Osteoblast (primary cell): Measurements from ENCODE around the gene PEX7. TPM values are rescaled to one million over a fixed set of nuclear protein-coding genes. Genes with fewer than 3 reads are reported as not detected.

Experiments used
- DNase-seq: peaks from one replicate; pipeline ENCODE4 v3.0.0; 2011; ENCODE audit warnings: low spot score, mixed read lengths; ENCODE audit not compliant: insufficient read length; ENCODE audit errors: missing footprints
- H2AFZ ChIP-seq: 2 replicates; pipeline ENCODE4 v1.6.0; 2011; ENCODE audit warnings: mild to moderate bottlenecking, low read length
- H3K27ac ChIP-seq: 2 replicates; pipeline ENCODE4 v1.5.1; 2011; ENCODE audit warnings: mild to moderate bottlenecking, low read depth, low read length, moderate library complexity
- H3K27me3 ChIP-seq: 2 replicates; pipeline ENCODE4 v1.6.0; 2012; ENCODE audit warnings: mild to moderate bottlenecking, control low read depth, inconsistent platforms, low read length, moderate library complexity; ENCODE audit not compliant: insufficient read depth
- H3K36me3 ChIP-seq: 2 replicates; pipeline ENCODE4 v1.5.1; 2011; ENCODE audit warnings: mild to moderate bottlenecking, low read length, control low read depth, moderate library complexity; ENCODE audit not compliant: insufficient read depth
- H3K4me1 ChIP-seq: 2 replicates; pipeline ENCODE4 v1.5.1; 2011; ENCODE audit warnings: mild to moderate bottlenecking, low read length, control low read depth, moderate library complexity; ENCODE audit not compliant: insufficient read depth
- H3K4me2 ChIP-seq: 2 replicates; pipeline ENCODE4 v1.6.0; 2011; ENCODE audit warnings: mild to moderate bottlenecking, low read length; ENCODE audit not compliant: insufficient read depth
- H3K4me3 ChIP-seq: fragments of 200-600 bp; sonication (generic); 3 replicates; pipeline ENCODE4 v1.5.1; 2012; ENCODE audit warnings: mild to moderate bottlenecking, low read length, inconsistent platforms; ENCODE audit not compliant: insufficient read depth
- H3K79me2 ChIP-seq: 2 replicates; pipeline ENCODE4 v1.6.0; 2012; ENCODE audit warnings: mild to moderate bottlenecking, low read length, control low read depth, inconsistent platforms; ENCODE audit not compliant: insufficient read depth
- H3K9me3 ChIP-seq: 2 replicates; pipeline ENCODE4 v1.5.1; 2011; ENCODE audit warnings: low read depth, low read length, control low read depth
- H4K20me1 ChIP-seq: 2 replicates; pipeline ENCODE4 v1.6.0; 2012; ENCODE audit warnings: mild to moderate bottlenecking, low read length, control low read depth; ENCODE audit not compliant: insufficient read depth
- CTCF ChIP-seq: IDR thresholded peaks from 2 replicates; pipeline ENCODE4 v1.5.1; 2011; ENCODE audit warnings: mild to moderate bottlenecking, low read depth, low read length, moderate library complexity; ENCODE audit errors: extremely low read depth
- total RNA-seq: library from RNA; depleted of rRNA; stranded (reverse); fragments of >200 nt; gene quantifications from 2 replicates; pipeline ENCODE4 v1.2.3, GENCODE V29; 2012

PEX7 gene
- total RNA-seq, 1 donor = 5.4 TPM

GRCh38 chr6:136795386-136795785 is 27.0 kb upstream of the PEX7 start:
- H3K27ac ChIP-seq = no peak overlapping the region
- peak overlapping the region; percentile 12 for H2AFZ ChIP-seq
- no peaks in the 10 kb centered on the region for H3K27me3 ChIP-seq
- no peak for DNase-seq
- no peak overlapping the region for H3K4me2 ChIP-seq
- peaks cover 23% of the 10 kb centered on the region for H3K79me2 ChIP-seq
- H3K36me3 ChIP-seq = no peaks in the 10 kb centered on the region
- peaks cover 8% of the 10 kb centered on the region for H3K4me1 ChIP-seq
- no peak for TF ChIP-seq CTCF
- H3K4me3 ChIP-seq = no peak overlapping the region
- H4K20me1 ChIP-seq = no peaks in the 10 kb centered on the region
- H3K9me3 ChIP-seq = no peaks in the 10 kb centered on the region

- Histone ChIP-seq H3K4me3 (no peak overlapping the region), H3K27me3 (no peaks in the 10 kb centered on the region), H3K4me1 (peaks cover 8% of the 10 kb centered on the region), H3K36me3 (no peaks in the 10 kb centered on the region), H3K79me2 (peaks cover 16% of the 10 kb centered on the region), H4K20me1 (no peaks in the 10 kb centered on the region), H3K27ac (no peak overlapping the region), H3K4me2 (no peak overlapping the region), H3K9me3 (no peaks in the 10 kb centered on the region), H2AFZ (peak overlapping the region; percentile 44)
- no peak for DNase-seq
- TF ChIP-seq CTCF = no peak
Observed at GRCh38 chr6:136795996-136796395, 26.4 kb upstream of the PEX7 start.

GRCh38 chr6:136798044-136798443 is 24.3 kb upstream of the PEX7 start:
- no peak for DNase-seq
- Histone ChIP-seq H3K4me2 (no peak overlapping the region), H3K79me2 (peaks cover 1% of the 10 kb centered on the region), H4K20me1 (no peaks in the 10 kb centered on the region), H3K27me3 (no peaks in the 10 kb centered on the region), H3K9me3 (no peaks in the 10 kb centered on the region), H3K36me3 (no peaks in the 10 kb centered on the region), H3K4me1 (peaks cover 5% of the 10 kb centered on the region), H3K4me3 (no peak overlapping the region), H2AFZ (no peak overlapping the region), H3K27ac (no peak overlapping the region)
- TF ChIP-seq CTCF = no peak

GRCh38 chr6:136801581-136801980 is 20.8 kb upstream of the PEX7 start:
- no peak overlapping the region for H3K4me3 ChIP-seq
- no peaks in the 10 kb centered on the region for H4K20me1 ChIP-seq
- no peak for TF ChIP-seq CTCF
- no peaks in the 10 kb centered on the region for H3K79me2 ChIP-seq
- no peaks in the 10 kb centered on the region for H3K9me3 ChIP-seq
- H3K36me3 ChIP-seq = no peaks in the 10 kb centered on the region
- no peak overlapping the region for H2AFZ ChIP-seq
- H3K27me3 ChIP-seq = no peaks in the 10 kb centered on the region
- no peak for DNase-seq
- H3K4me1 ChIP-seq = no peaks in the 10 kb centered on the region
- no peak overlapping the region for H3K4me2 ChIP-seq
- no peak overlapping the region for H3K27ac ChIP-seq
